Chondrocyte (in vitro differentiated cells): ENCODE data around the gene SLC5A11. TPM values are rescaled to one million over a fixed set of nuclear protein-coding genes. Genes with fewer than 3 reads are reported as not detected.
"Not testable (repeated sequence)": the region's sequence is repeated elsewhere in the genome, so short reads cannot be mapped to it uniquely, and the experiment has no call there.

Experiments used
- DNase-seq: peaks from one replicate; pipeline ENCODE4 v3.0.0; 2021; ENCODE audit warnings: mixed read lengths, low spot score
- H3K27ac Mint-ChIP-seq: one replicate; pipeline ENCODE4 v1.8.0; 2021; ENCODE audit warnings: mild to moderate bottlenecking, moderate library complexity, mixed read lengths; ENCODE audit not compliant: unreplicated experiment
- H3K27me3 Mint-ChIP-seq: 2 replicates; pipeline ENCODE4 v1.8.0; 2021; ENCODE audit warnings: low read depth, mixed read lengths
- H3K36me3 Mint-ChIP-seq: 2 replicates; pipeline ENCODE4 v1.8.0; 2021; ENCODE audit warnings: low read depth, mixed read lengths
- H3K4me1 Mint-ChIP-seq: 2 replicates; pipeline ENCODE4 v1.8.0; 2021; ENCODE audit warnings: low read depth, mild to moderate bottlenecking, mixed read lengths
- H3K4me3 Mint-ChIP-seq: one replicate; pipeline ENCODE4 v1.8.0; 2021; ENCODE audit warnings: mild to moderate bottlenecking, moderate library complexity, mixed read lengths; ENCODE audit not compliant: unreplicated experiment
- H3K9me3 Mint-ChIP-seq: 2 replicates; pipeline ENCODE4 v1.8.0; 2021; ENCODE audit warnings: low read depth, mixed read lengths
- CTCF ChIP-seq: fragments of 200-600 bp; sonication (generic); IDR thresholded peaks from 2 replicates; pipeline ENCODE4 v1.5.0; 2021; ENCODE audit warnings: antibody characterized with exemption, mild to moderate bottlenecking, moderate library complexity
- total RNA-seq: library from RNA; stranded (reverse); gene quantifications from 3 replicates; pipeline ENCODE4 v1.2.1, GENCODE V29; 2021

Gene SLC5A11
- total RNA-seq, 1 donor from 2014 or later, result not detected

- peaks cover 10% of the 10 kb centered on the region for H3K4me1 Mint-ChIP-seq
- DNase-seq, result no peak
- TF ChIP-seq CTCF, result no peak
- peaks cover 1% of the 10 kb centered on the region for H3K27me3 Mint-ChIP-seq
- no peak overlapping the region for H3K27ac Mint-ChIP-seq
- H3K36me3 Mint-ChIP-seq, result no peaks in the 10 kb centered on the region
- H3K4me3 Mint-ChIP-seq, result no peak overlapping the region
- H3K9me3 Mint-ChIP-seq, result no peaks in the 10 kb centered on the region
Measured at GRCh38 chr16:24853830-24854229, 8.1 kb downstream of the SLC5A11 start.

GRCh38 chr16:24854607-24855171 lies 8.9 kb downstream of the SLC5A11 start:
- H3K27me3 Mint-ChIP-seq, result peaks cover 1% of the 10 kb centered on the region
- H3K4me1 Mint-ChIP-seq, result peaks cover 8% of the 10 kb centered on the region
- H3K4me3 Mint-ChIP-seq, result no peak overlapping the region
- TF ChIP-seq CTCF, result no peak
- DNase-seq, result no peak
- no peak overlapping the region for H3K27ac Mint-ChIP-seq
- H3K36me3 Mint-ChIP-seq, result no peaks in the 10 kb centered on the region
- no peaks in the 10 kb centered on the region for H3K9me3 Mint-ChIP-seq

- no peaks in the 10 kb centered on the region for H3K36me3 Mint-ChIP-seq
- H3K27me3 Mint-ChIP-seq, result peaks cover 1% of the 10 kb centered on the region
- H3K4me1 Mint-ChIP-seq, result peaks cover 8% of the 10 kb centered on the region
- H3K9me3 Mint-ChIP-seq, result no peaks in the 10 kb centered on the region
- no peak overlapping the region for H3K4me3 Mint-ChIP-seq
- TF ChIP-seq CTCF, result no peak
- no peak for DNase-seq
- H3K27ac Mint-ChIP-seq, result no peak overlapping the region
Measured at GRCh38 chr16:24855678-24856077, 9.9 kb downstream of the SLC5A11 start.

- not testable (repeated sequence) for H3K36me3 Mint-ChIP-seq, H3K27ac Mint-ChIP-seq, H3K9me3 Mint-ChIP-seq, DNase-seq, H3K4me1 Mint-ChIP-seq, H3K27me3 Mint-ChIP-seq, H3K4me3 Mint-ChIP-seq
Measured at GRCh38 chr16:24856871-24857270, 11.1 kb downstream of the SLC5A11 start.

GRCh38 chr16:24858219-24859041 lies 12.7 kb downstream of the SLC5A11 start:
- H3K27ac Mint-ChIP-seq, result no peak overlapping the region
- DNase-seq, result no peak
- H3K4me3 Mint-ChIP-seq, result no peak overlapping the region
- peaks cover 8% of the 10 kb centered on the region for H3K4me1 Mint-ChIP-seq
- peaks cover 4% of the 10 kb centered on the region for H3K27me3 Mint-ChIP-seq
- TF ChIP-seq CTCF, result no peak
- H3K36me3 Mint-ChIP-seq, result no peaks in the 10 kb centered on the region
- peaks cover 3% of the 10 kb centered on the region for H3K9me3 Mint-ChIP-seq
